HG03432 (cell line): ENCODE data around the gene RAMP3.
A peak's percentile ranks its signal among the peaks of the same experiment; 100 is the strongest.
"Not testable (repeated sequence)": the region's sequence is repeated elsewhere in the genome, so short reads cannot be mapped to it uniquely, and the experiment has no call there.

Experiments
- ATAC-seq: cut with Tn5 transposase; IDR thresholded peaks from one replicate; pipeline ENCODE4 v1.9.1; 2021; ENCODE audit warnings: mild to moderate bottlenecking, moderate library complexity; ENCODE audit not compliant: unreplicated experiment

The RAMP3 gene

GRCh38 chr7:45131891-45132290 is 25.7 kb upstream of the RAMP3 start:
- no peak for ATAC-seq

GRCh38 chr7:45132708-45133320 is 24.8 kb upstream of the RAMP3 start:
- no peak for ATAC-seq

GRCh38 chr7:45133352-45133751 is 24.2 kb upstream of the RAMP3 start:
- ATAC-seq = no peak

- ATAC-seq = no peak
Observed at GRCh38 chr7:45133877-45134276, 23.7 kb upstream of the RAMP3 start.

GRCh38 chr7:45136106-45137060 is 21.2 kb upstream of the RAMP3 start:
- ATAC-seq = peak; percentile 78

- ATAC-seq = no peak
Observed at GRCh38 chr7:45138433-45139267, 18.9 kb upstream of the RAMP3 start.

GRCh38 chr7:45140827-45141226 is 16.8 kb upstream of the RAMP3 start:
- no peak for ATAC-seq

GRCh38 chr7:45143616-45144015 is 14.0 kb upstream of the RAMP3 start:
- no peak for ATAC-seq

- ATAC-seq = no peak
Observed at GRCh38 chr7:45145881-45146280, 11.7 kb upstream of the RAMP3 start.

GRCh38 chr7:45146531-45147379 is 10.8 kb upstream of the RAMP3 start:
- no peak for ATAC-seq

- ATAC-seq = no peak
Observed at GRCh38 chr7:45147858-45148652, 9.5 kb upstream of the RAMP3 start.

GRCh38 chr7:45148653-45148973 is 9.0 kb upstream of the RAMP3 start:
- ATAC-seq = no peak

GRCh38 chr7:45149606-45150005 is 8.0 kb upstream of the RAMP3 start:
- ATAC-seq = no peak

- ATAC-seq = no peak
Observed at GRCh38 chr7:45150199-45150598, 7.4 kb upstream of the RAMP3 start.

- no peak for ATAC-seq
Observed at GRCh38 chr7:45151131-45151684, 6.4 kb upstream of the RAMP3 start.

- ATAC-seq = no peak
Observed at GRCh38 chr7:45151967-45152366, 5.6 kb upstream of the RAMP3 start.

GRCh38 chr7:45153233-45153632 is 4.4 kb upstream of the RAMP3 start:
- no peak for ATAC-seq

GRCh38 chr7:45153861-45154260 is 3.7 kb upstream of the RAMP3 start:
- ATAC-seq = not testable (repeated sequence)

GRCh38 chr7:45155357-45155900 is 2.2 kb upstream of the RAMP3 start:
- no peak for ATAC-seq
